Measurements from ENCODE around the gene ADD3.
"Not testable (repeated sequence)": the region's sequence is repeated elsewhere in the genome, so short reads cannot be mapped to it uniquely, and the experiment has no call there.

ADD3 gene

GRCh38 chr10:109977382-109977806, 30.4 kb upstream of the ADD3 start:
- no peak for DNase-seq (ENCODE audit: low read depth)

GRCh38 chr10:109978481-109978880, 29.3 kb upstream of the ADD3 start:
- DNase-seq (ENCODE audit: low read depth), result peak; percentile 26

- no peak for DNase-seq (ENCODE audit: low read depth)
Observed at GRCh38 chr10:109979215-109979614, 28.6 kb upstream of the ADD3 start.

- no peak for DNase-seq (ENCODE audit: low read depth)
Observed at GRCh38 chr10:109981650-109982049, 26.1 kb upstream of the ADD3 start.

- no peak for DNase-seq (ENCODE audit: low read depth)
Observed at GRCh38 chr10:109982123-109982522, 25.7 kb upstream of the ADD3 start.

- no peak for DNase-seq (ENCODE audit: low read depth)
Observed at GRCh38 chr10:109982812-109983211, 25.0 kb upstream of the ADD3 start.

GRCh38 chr10:109984013-109984412, 23.8 kb upstream of the ADD3 start:
- no peak for DNase-seq (ENCODE audit: low read depth)

- DNase-seq (ENCODE audit: low read depth), result not testable (repeated sequence)
Observed at GRCh38 chr10:109985768-109986167, 22.0 kb upstream of the ADD3 start.

- no peak for DNase-seq (ENCODE audit: low read depth)
Observed at GRCh38 chr10:109987452-109988211, 20.2 kb upstream of the ADD3 start.

GRCh38 chr10:109988212-109988596, 19.6 kb upstream of the ADD3 start:
- no peak for DNase-seq (ENCODE audit: low read depth)

GRCh38 chr10:109991266-109991855, 16.4 kb upstream of the ADD3 start:
- DNase-seq (ENCODE audit: low read depth), result no peak

GRCh38 chr10:109992485-109992884, 15.3 kb upstream of the ADD3 start:
- no peak for DNase-seq (ENCODE audit: low read depth)

- no peak for DNase-seq (ENCODE audit: low read depth)
Observed at GRCh38 chr10:109993551-109994330, 14.0 kb upstream of the ADD3 start.

- DNase-seq (ENCODE audit: low read depth), result no peak
Observed at GRCh38 chr10:109994711-109995577, 12.8 kb upstream of the ADD3 start.

GRCh38 chr10:109995595-109995994, 12.2 kb upstream of the ADD3 start:
- DNase-seq (ENCODE audit: low read depth), result no peak

- DNase-seq (ENCODE audit: low read depth), result no peak
Observed at GRCh38 chr10:109996225-109996624, 11.6 kb upstream of the ADD3 start.

GRCh38 chr10:109996766-109997171, 11.0 kb upstream of the ADD3 start:
- DNase-seq (ENCODE audit: low read depth), result no peak

GRCh38 chr10:109997233-109997632, 10.6 kb upstream of the ADD3 start:
- no peak for DNase-seq (ENCODE audit: low read depth)

GRCh38 chr10:109998513-109998912, 9.3 kb upstream of the ADD3 start:
- DNase-seq (ENCODE audit: low read depth), result no peak

- DNase-seq (ENCODE audit: low read depth), result no peak
Observed at GRCh38 chr10:110002801-110003523, 4.8 kb upstream of the ADD3 start.

GRCh38 chr10:110003524-110003885, 4.3 kb upstream of the ADD3 start:
- DNase-seq (ENCODE audit: low read depth), result no peak
